K562 (cell line): ENCODE measurements around the gene EFCAB12. TPM values are rescaled to one million over a fixed set of nuclear protein-coding genes. Genes with fewer than 3 reads are reported as not detected.
A peak's percentile ranks its signal among the peaks of the same experiment; 100 is the strongest.

Experiments used
- ATAC-seq: fragments of 200-7000 bp; cut with Tn5 transposase; 3 replicates; pipeline ENCODE4 v1.9.1; 2020; ENCODE audit warnings: moderate library complexity
- BruUV-seq: library from RNA; stranded (reverse); fragments of 400-500 nt; replicated peaks from 2 replicates; lab custom pipeline; 2021; lab: Mats Ljungman, UMichigan
- CTCF ChIA-PET: fragments of 300-600 bp; formaldehyde crosslinking; extraction: SDS; loops from one replicate; lab custom pipeline; 2021; ENCODE audit warnings: low intra/inter-chr PET ratio; lab: Yijun Ruan, JAX
- POLR2A ChIA-PET: fragments of 300-600, 350-650 bp; sonication (Branson Sonifier 250); formaldehyde crosslinking; extraction: SDS; loops from one replicate; lab custom pipeline; 2021; ENCODE audit warnings: antibody characterized with exemption, inconsistent platforms; lab: Yijun Ruan, JAX
- DNase-seq, 4 experiments: peaks; one replicate each; pipeline versions ENCODE4 v3.0.0 to v3.0.0-alpha.2; 2011 to 2018; ENCODE audit warnings: low spot score in 3 of 4, mixed read lengths in 3 of 4; ENCODE audit errors: extremely low read depth in 1 of 4
- FAIRE-seq: peaks from 2 replicates; lab custom pipeline; 2011; peaks lifted over from hg19 to GRCh38; lab: Jason Lieb, UNC
- H2AFZ ChIP-seq: 2 replicates; pipeline ENCODE4 v1.6.0; 2011; ENCODE audit warnings: low read depth, low read length, control low read depth, inconsistent platforms
- H3K27ac ChIP-seq: fragments of 200-600 bp; 3 replicates; pipeline ENCODE4 v1.8.0; 2011; ENCODE audit warnings: low read depth, mild to moderate bottlenecking, control low read depth, inconsistent platforms, low read length, moderate library complexity, mixed read lengths; ENCODE audit errors: extremely low read depth
- H3K27me3 ChIP-seq, 2 experiments: fragments of 300-600 bp in 1 of 2; 2 replicates in 1 of 2; 3 replicates in 1 of 2; pipeline versions ENCODE4 v1.6.0 to v1.8.0; 2011; ENCODE audit warnings: inconsistent platforms in 2 of 2, low read length in 2 of 2, mild to moderate bottlenecking in 1 of 2, mixed read lengths in 1 of 2, moderate library complexity in 1 of 2; ENCODE audit not compliant: control insufficient read depth in 2 of 2, insufficient read depth in 2 of 2
- H3K36me3 ChIP-seq: fragments of 300-600 bp; 3 replicates; pipeline ENCODE4 v1.8.0; 2011; ENCODE audit warnings: mild to moderate bottlenecking, low read length, inconsistent platforms; ENCODE audit not compliant: control insufficient read depth, insufficient read depth
- H3K4me1 ChIP-seq, 2 experiments: fragments of 200-600 bp in 1 of 2; replicated peaks in 1 of 2; 2 replicates in 1 of 2; 3 replicates in 1 of 2; pipeline versions ENCODE4 v1.5.1 to v1.8.0; 2011; ENCODE audit warnings: inconsistent platforms in 2 of 2, low read length in 2 of 2, mild to moderate bottlenecking in 1 of 2, mixed read lengths in 1 of 2, moderate library complexity in 1 of 2; ENCODE audit not compliant: control insufficient read depth in 2 of 2, insufficient read depth in 2 of 2
- H3K4me2 ChIP-seq: 2 replicates; pipeline ENCODE4 v1.6.1; 2011; ENCODE audit warnings: low read length, control low read depth, inconsistent platforms, mixed read lengths; ENCODE audit not compliant: insufficient read depth
- H3K4me3 ChIP-seq: fragments of 200-600 bp; sonication (generic), shearing (Covaris generic); 2 replicates; pipeline ENCODE4 v1.5.1; 2016; ENCODE audit warnings: control low read depth, inconsistent platforms
- H3K79me2 ChIP-seq: fragments of 200-600 bp; 3 replicates; pipeline ENCODE4 v1.8.0; 2011; ENCODE audit warnings: low read length, inconsistent platforms; ENCODE audit not compliant: control insufficient read depth, insufficient read depth
- H3K9ac ChIP-seq, 2 experiments: 2 replicates each; pipeline versions ENCODE4 v1.6.0 to v1.6.1; 2011; ENCODE audit warnings: low read depth in 2 of 2, low read length in 2 of 2, control low read depth in 1 of 2, inconsistent platforms in 1 of 2, mild to moderate bottlenecking in 1 of 2, mixed read lengths in 1 of 2; ENCODE audit not compliant: insufficient read depth in 1 of 2
- H3K9me1 ChIP-seq: one replicate; pipeline ENCODE4 v1.6.0; 2011; ENCODE audit warnings: inconsistent platforms, mild to moderate bottlenecking, low read length, moderate library complexity; ENCODE audit not compliant: control insufficient read depth, insufficient read depth
- H3K9me3 ChIP-seq: replicated peaks from 2 replicates; pipeline ENCODE4 v1.5.1; 2011; ENCODE audit warnings: low read depth, low read length, inconsistent platforms; ENCODE audit not compliant: control insufficient read depth, insufficient read depth
- H4K20me1 ChIP-seq: replicated peaks from 2 replicates; pipeline ENCODE4 v1.6.1; 2011; ENCODE audit warnings: low read length, inconsistent platforms, mixed read lengths; ENCODE audit not compliant: control insufficient read depth, insufficient read depth
- HNRNPUL1 ChIP-seq: fragments of 200-400 bp; formaldehyde crosslinking; IDR thresholded peaks from 2 replicates; pipeline ENCODE4 v1.6.1; 2017; ENCODE audit warnings: low read length
- KDM5B ChIP-seq: fragments of 200-600 bp; sonication (generic); IDR thresholded peaks from 2 replicates; pipeline ENCODE4 v1.6.1; 2012; ENCODE audit warnings: low read depth, mild to moderate bottlenecking, moderate library complexity, low read length, control low read depth, inconsistent platforms; ENCODE audit not compliant: insufficient replicate concordance
- KLF13 ChIP-seq: fragments of 450-650 bp; IDR thresholded peaks from 2 replicates; pipeline ENCODE4 v1.6.1; 2016; ENCODE audit warnings: missing genetic modification characterization, low read depth, mild to moderate bottlenecking, missing compliant biosample characterization, moderate library complexity, borderline replicate concordance
- MECOM ChIP-seq: fragments of 250-450 bp; sonication (Bioruptor Pico); IDR thresholded peaks from 2 replicates; pipeline ENCODE4 v1.8.0; 2022; ENCODE audit warnings: inconsistent platforms
- PTBP1 ChIP-seq: fragments of 200-400 bp; formaldehyde crosslinking; IDR thresholded peaks from 2 replicates; pipeline ENCODE4 v1.6.1; 2017; ENCODE audit warnings: low read depth, low read length
- RFX1 ChIP-seq: fragments of 450-650 bp; IDR thresholded peaks from 2 replicates; pipeline ENCODE4 v1.6.1; 2016; ENCODE audit warnings: mild to moderate bottlenecking, moderate library complexity
- WGBS: fragments of 100-300 bp; shearing (Covaris generic); methylation state at CpG from one replicate; pipeline ENCODE4 v1.1.6; 2016; ENCODE audit warnings: low coverage, mixed read lengths; ENCODE audit not compliant: insufficient coverage; ENCODE audit errors: missing lambda C conversion rate; 5-methylcytosine and 5-hydroxymethylcytosine counted together
- in situ Hi-C: fragments of 300-500 bp; cut with MboI; formaldehyde crosslinking; loops from 4 replicates; pipeline ENCODE4 v1.15.0; 2018; ENCODE audit warnings: inconsistent platforms, mixed read lengths
- intact Hi-C: fragments of 100-400 bp; cut with micrococcal nuclease; formaldehyde crosslinking; loops from 2 replicates; pipeline ENCODE4 v1.14.2; 2022
- polyA plus RNA-seq, 8 experiments: library from polyadenylated mRNA; depleted of rRNA in 4 of 8; stranded (reverse) in 5 of 8; unstranded in 3 of 8; fragments of >200 nt; fragmentation: Nextera tagmentation in 2 of 8; fragmentation: Illumina TruSeq in 1 of 8; extraction: Ambion mirVana in 2 of 8; extraction: Trizol in 1 of 8; gene quantifications; 2 replicates each; pipeline versions ENCODE4 v1.2.1 to v1.2.3, GENCODE V29; 2011 to 2014; ENCODE audit warnings: inconsistent platforms in 1 of 8, missing spikeins in 1 of 8
- total RNA-seq, 7 experiments: library from RNA; depleted of rRNA in 6 of 7; stranded (reverse); fragments of >200 nt in 6 of 7; fragmentation: Illumina TruSeq in 2 of 7; extraction: Trizol in 2 of 7; gene quantifications; 2 replicates each; pipeline versions ENCODE4 v1.2.1 to v1.2.3, GENCODE V29; 2011 to 2021; ENCODE audit warnings: low replicate concordance in 1 of 7
- TF ChIP-seq, protein P1 (sequence below): fragments of 450-650 bp; IDR thresholded peaks from 2 replicates; pipeline ENCODE4 v1.6.1; 2017; ENCODE audit warnings: antibody characterized with exemption
- TF ChIP-seq, protein P2 (sequence below): fragments of 250-450 bp; sonication (Bioruptor Pico); IDR thresholded peaks from 2 replicates; pipeline ENCODE4 v1.4.0; 2020; ENCODE audit warnings: mild to moderate bottlenecking, moderate library complexity
- TF ChIP-seq, protein P3 (sequence below): sonication (generic); formaldehyde crosslinking; IDR thresholded peaks from 2 replicates; pipeline ENCODE4 v1.8.1; 2022; ENCODE audit warnings: missing genetic modification reagents

EFCAB12 gene
- total and polyA plus RNA-seq, 9 of the 15 experiments (the other 6 are each of a cell fraction or from before 2014, with no cell fraction given) = 0.08 to 0.95 (median 0.56) TPM; not detected in 1

DNA sequence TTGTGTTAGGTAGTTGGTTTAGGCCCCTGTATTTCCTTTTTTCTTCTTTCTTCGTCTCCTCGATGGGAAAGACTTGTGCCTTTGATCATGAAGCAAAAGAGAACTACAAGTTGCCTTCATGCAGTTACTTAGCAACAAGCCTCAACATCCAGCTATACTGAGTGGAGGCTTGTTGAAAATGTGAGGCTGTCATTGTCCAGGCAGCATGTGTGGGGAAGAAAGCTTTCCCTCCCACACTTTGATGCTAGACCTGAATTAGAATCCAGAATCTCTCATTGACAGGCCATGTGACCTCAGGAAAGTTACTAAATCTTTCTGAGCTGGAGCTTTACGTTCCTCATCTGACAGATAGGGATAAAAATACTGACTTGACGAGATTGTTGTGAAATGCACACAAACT is 35.3 kb upstream of the EFCAB12 start:
- DNase-seq = no peak
- in situ Hi-C loops (no loop called here), intact Hi-C loops (no loop called here)
- H3K27me3 ChIP-seq = no peaks in the 10 kb centered on the region
- no TSS peak for BruUV-seq
- H3K36me3 ChIP-seq = peaks cover 4% of the 10 kb centered on the region; the same call in 1 of the 3 replicates
- WGBS = 62% methylated on average over 4 of the region's 4 CpGs
- no peaks in the 10 kb centered on the region for H3K9me1 ChIP-seq
- no peak overlapping the region for H2AFZ ChIP-seq
- TF ChIP-seq RFX1 (peak; percentile 15; the same call in 1 of the 2 replicates), KDM5B (no peak)
- FAIRE-seq = no peak
- H3K79me2 ChIP-seq = no peaks in the 10 kb centered on the region
- no peak overlapping the region for H3K9ac ChIP-seq
- H3K9me3 ChIP-seq = no peaks in the 10 kb centered on the region
- H3K4me3 ChIP-seq = no peak overlapping the region
- H4K20me1 ChIP-seq = no peaks in the 10 kb centered on the region
- peaks cover 14 to 36% of the 10 kb centered on the region in 2 experiments for H3K4me1 ChIP-seq
- CTCF ChIA-PET = no interaction called here
- H3K4me2 ChIP-seq = no peak overlapping the region
- no peak for ATAC-seq
- POLR2A ChIA-PET = interaction anchor here (0.8 to 2.2 kb wide), 4 partner anchors 11 to 88 kb away, joined by 3 to 7 read pairs (median 4); no protein-coding TSS in a partner anchor
- H3K27ac ChIP-seq = no peak overlapping the region

DNA sequence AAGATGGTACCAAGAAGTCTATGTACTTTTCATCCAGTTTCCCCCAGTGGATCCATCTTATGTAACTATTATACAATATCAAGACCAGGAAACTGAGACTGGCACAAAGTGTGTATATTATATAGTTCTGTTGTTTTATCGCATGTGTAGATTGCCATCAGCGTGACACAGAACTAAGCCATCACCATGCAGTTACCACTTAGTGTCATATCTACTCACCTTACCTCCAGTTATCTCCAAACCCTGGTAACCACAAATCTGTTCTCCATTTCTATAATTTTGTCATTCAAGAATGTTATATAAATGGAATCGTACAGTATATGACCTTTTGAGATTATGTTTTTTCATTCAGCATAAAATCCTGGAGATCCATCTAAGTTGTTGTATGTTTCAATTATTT is 34.7 kb upstream of the EFCAB12 start:
- Histone ChIP-seq H2AFZ (no peak overlapping the region), H3K9ac (no peak overlapping the region), H3K4me1 (peaks cover 14 to 39% of the 10 kb centered on the region in 2 experiments), H3K36me3 (peaks cover 4% of the 10 kb centered on the region; the same call in 1 of the 3 replicates), H3K27me3 (no peaks in the 10 kb centered on the region), H3K9me3 (no peaks in the 10 kb centered on the region), H4K20me1 (no peaks in the 10 kb centered on the region), H3K4me2 (no peak overlapping the region), H3K4me3 (no peak overlapping the region), H3K27ac (no peak overlapping the region), H3K9me1 (no peaks in the 10 kb centered on the region), H3K79me2 (no peaks in the 10 kb centered on the region)
- FAIRE-seq (no peak), ATAC-seq (no peak), DNase-seq (no peak)
- intact Hi-C loops = no loop called here
- ChIA-PET POLR2A (no interaction called here), CTCF (no interaction called here)
- 11% methylated on average over 3 of the region's 3 CpGs for WGBS
- in situ Hi-C loops = no loop called here
- BruUV-seq = no TSS peak
- TF ChIP-seq MECOM (CRISPR knock-in tag) = no peak
- TF ChIP-seq, protein P1, sequence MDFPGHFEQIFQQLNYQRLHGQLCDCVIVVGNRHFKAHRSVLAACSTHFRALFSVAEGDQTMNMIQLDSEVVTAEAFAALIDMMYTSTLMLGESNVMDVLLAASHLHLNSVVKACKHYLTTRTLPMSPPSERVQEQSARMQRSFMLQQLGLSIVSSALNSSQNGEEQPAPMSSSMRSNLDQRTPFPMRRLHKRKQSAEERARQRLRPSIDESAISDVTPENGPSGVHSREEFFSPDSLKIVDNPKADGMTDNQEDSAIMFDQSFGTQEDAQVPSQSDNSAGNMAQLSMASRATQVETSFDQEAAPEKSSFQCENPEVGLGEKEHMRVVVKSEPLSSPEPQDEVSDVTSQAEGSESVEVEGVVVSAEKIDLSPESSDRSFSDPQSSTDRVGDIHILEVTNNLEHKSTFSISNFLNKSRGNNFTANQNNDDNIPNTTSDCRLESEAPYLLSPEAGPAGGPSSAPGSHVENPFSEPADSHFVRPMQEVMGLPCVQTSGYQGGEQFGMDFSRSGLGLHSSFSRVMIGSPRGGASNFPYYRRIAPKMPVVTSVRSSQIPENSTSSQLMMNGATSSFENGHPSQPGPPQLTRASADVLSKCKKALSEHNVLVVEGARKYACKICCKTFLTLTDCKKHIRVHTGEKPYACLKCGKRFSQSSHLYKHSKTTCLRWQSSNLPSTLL = no peak
- TF ChIP-seq, protein P2, sequence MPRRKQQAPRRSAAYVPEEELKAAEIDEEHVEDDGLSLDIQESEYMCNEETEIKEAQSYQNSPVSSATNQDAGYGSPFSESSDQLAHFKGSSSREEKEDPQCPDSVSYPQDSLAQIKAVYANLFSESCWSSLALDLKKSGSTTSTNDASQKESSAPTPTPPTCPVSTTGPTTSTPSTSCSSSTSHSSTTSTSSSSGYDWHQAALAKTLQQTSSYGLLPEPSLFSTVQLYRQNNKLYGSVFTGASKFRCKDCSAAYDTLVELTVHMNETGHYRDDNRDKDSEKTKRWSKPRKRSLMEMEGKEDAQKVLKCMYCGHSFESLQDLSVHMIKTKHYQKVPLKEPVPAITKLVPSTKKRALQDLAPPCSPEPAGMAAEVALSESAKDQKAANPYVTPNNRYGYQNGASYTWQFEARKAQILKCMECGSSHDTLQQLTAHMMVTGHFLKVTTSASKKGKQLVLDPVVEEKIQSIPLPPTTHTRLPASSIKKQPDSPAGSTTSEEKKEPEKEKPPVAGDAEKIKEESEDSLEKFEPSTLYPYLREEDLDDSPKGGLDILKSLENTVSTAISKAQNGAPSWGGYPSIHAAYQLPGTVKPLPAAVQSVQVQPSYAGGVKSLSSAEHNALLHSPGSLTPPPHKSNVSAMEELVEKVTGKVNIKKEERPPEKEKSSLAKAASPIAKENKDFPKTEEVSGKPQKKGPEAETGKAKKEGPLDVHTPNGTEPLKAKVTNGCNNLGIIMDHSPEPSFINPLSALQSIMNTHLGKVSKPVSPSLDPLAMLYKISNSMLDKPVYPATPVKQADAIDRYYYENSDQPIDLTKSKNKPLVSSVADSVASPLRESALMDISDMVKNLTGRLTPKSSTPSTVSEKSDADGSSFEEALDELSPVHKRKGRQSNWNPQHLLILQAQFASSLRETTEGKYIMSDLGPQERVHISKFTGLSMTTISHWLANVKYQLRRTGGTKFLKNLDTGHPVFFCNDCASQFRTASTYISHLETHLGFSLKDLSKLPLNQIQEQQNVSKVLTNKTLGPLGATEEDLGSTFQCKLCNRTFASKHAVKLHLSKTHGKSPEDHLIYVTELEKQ (CRISPR knock-in tag) = no peak
- TF ChIP-seq KLF13 (tag) = no peak
- no peak for TF ChIP-seq HNRNPUL1
- TF ChIP-seq, protein P3, sequence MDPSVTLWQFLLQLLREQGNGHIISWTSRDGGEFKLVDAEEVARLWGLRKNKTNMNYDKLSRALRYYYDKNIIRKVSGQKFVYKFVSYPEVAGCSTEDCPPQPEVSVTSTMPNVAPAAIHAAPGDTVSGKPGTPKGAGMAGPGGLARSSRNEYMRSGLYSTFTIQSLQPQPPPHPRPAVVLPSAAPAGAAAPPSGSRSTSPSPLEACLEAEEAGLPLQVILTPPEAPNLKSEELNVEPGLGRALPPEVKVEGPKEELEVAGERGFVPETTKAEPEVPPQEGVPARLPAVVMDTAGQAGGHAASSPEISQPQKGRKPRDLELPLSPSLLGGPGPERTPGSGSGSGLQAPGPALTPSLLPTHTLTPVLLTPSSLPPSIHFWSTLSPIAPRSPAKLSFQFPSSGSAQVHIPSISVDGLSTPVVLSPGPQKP (CRISPR knock-in tag) = no peak
- TF ChIP-seq PTBP1 = no peak
